ENCODE data around the gene BCLAF1.

Gene BCLAF1

DNA sequence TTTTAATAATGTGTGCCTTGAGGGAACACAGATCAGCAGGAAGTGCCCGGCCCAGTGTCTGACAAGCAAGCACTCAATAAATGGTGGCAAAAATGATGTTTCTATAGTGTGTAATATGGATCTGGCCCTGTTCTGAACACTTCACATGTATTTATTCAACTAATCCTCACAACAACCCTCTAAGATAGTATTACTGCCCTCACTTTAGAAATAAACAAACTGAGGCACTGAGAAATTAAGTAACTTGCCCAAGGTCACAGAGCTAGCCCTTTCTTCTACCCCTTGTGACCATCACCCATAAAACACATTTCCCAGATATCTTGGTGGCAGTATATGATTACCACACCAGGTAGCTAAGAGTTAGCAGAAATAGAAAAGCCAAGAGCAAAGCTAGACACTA lies 26.7 kb downstream of the BCLAF1 start:
- H4K8ac ChIP-seq (ENCODE audit: low read depth, low read length), result no peak overlapping the region
- H3K79me1 ChIP-seq (ENCODE audit: low read depth, low read length), result no peaks in the 10 kb centered on the region
- H3K14ac ChIP-seq (ENCODE audit: low read length), result no peak overlapping the region
- H3K27me3 ChIP-seq (ENCODE audit: control insufficient read depth in 3 of 3, insufficient read depth in 3 of 3, low read depth in 1 of 3, low read length in 3 of 3), result no peaks in the 10 kb centered on the region
- no peak overlapping the region for H3K27ac ChIP-seq (replicated peaks; ENCODE audit: low read length)
- no peak overlapping the region for H2BK5ac ChIP-seq (ENCODE audit: low read length)
- no peak overlapping the region for H3K4me3 ChIP-seq (ENCODE audit: low read length in 2 of 2)
- H2AK5ac ChIP-seq (ENCODE audit: low read depth, low read length), result no peak overlapping the region
- no peak overlapping the region for H3K9ac ChIP-seq (ENCODE audit: low read depth, low read length, poor library complexity)
- H2AFZ ChIP-seq (ENCODE audit: low read length), result no peak overlapping the region
- no peak overlapping the region for H3K4me2 ChIP-seq (ENCODE audit: insufficient read depth, low read length, poor library complexity, severe bottlenecking)
- H3K36me3 ChIP-seq (replicated peaks in 1 of 2; ENCODE audit: control insufficient read depth in 2 of 2, insufficient read depth in 2 of 2, low read length in 2 of 2), result peaks cover 10 to 100% of the 10 kb centered on the region in 2 donors
- H3K9me3 ChIP-seq (replicated peaks in 1 of 2; ENCODE audit: control insufficient read depth in 2 of 2, insufficient read depth in 1 of 2, low read depth in 1 of 2, low read length in 2 of 2), result no peaks in the 10 kb centered on the region
- DNase-seq (ENCODE audit: low spot score), result no peak
- H2BK120ac ChIP-seq (ENCODE audit: low read depth, low read length), result no peak overlapping the region
- H3K18ac ChIP-seq (ENCODE audit: low read length), result no peak overlapping the region
- no peak overlapping the region for H4K91ac ChIP-seq (ENCODE audit: low read depth, low read length, poor library complexity)
- H2BK15ac ChIP-seq (ENCODE audit: low read length), result no peak overlapping the region
- H3K23ac ChIP-seq (ENCODE audit: low read depth, low read length, poor library complexity), result no peak overlapping the region
- H2BK12ac ChIP-seq (ENCODE audit: low read length), result no peak overlapping the region
- no peaks in the 10 kb centered on the region for H3K4me1 ChIP-seq (ENCODE audit: control insufficient read depth in 2 of 2, insufficient read depth in 1 of 2, low read depth in 1 of 2, low read length in 2 of 2)
- no CpG with 5 or more reads among the region's 1 CpG for WGBS, 2 donors (ENCODE audit: extremely low coverage in 2 of 2, insufficient read length in 2 of 2, insufficient replicate concordance in 1 of 2)
- H3K4ac ChIP-seq (ENCODE audit: low read length), result no peak overlapping the region

DNA sequence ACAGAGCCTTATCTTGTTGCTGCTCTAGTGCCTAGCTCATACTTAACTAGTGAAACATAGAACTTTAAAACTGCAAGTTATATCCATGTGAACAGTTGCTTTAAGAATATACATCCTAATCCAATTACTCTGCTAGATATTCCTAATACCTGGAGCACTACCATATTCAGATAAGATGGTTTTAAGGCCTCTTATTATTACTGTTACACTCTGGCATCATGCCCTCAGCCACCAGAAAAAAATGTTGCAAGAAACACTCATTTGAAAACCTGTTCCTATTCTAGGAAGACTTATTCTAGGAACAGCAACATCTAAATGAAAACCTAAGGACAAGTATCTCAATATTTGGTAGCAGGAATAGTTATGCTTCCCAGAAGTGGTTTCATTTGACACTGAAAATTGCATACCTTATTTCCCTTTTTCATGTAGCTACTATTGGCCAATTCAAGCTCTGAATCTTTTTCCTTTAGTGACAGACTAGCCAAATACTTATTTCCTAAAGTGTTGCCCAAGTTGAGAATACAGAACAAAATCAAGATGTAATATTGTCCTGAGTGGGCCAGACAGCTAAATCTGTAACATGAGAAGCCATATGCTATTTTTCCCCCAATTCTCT lies 34.7 kb downstream of the BCLAF1 start:
- no peak for DNase-seq (ENCODE audit: low spot score)
- no peak overlapping the region for H3K4me2 ChIP-seq (ENCODE audit: insufficient read depth, low read length, poor library complexity, severe bottlenecking)
- no peak overlapping the region for H3K18ac ChIP-seq (ENCODE audit: low read length)
- H3K27me3 ChIP-seq (ENCODE audit: control insufficient read depth in 3 of 3, insufficient read depth in 3 of 3, low read depth in 1 of 3, low read length in 3 of 3), result no peaks in the 10 kb centered on the region
- no peak overlapping the region for H2BK5ac ChIP-seq (ENCODE audit: low read length)
- H2AFZ ChIP-seq (ENCODE audit: low read length), result no peak overlapping the region
- H3K27ac ChIP-seq (replicated peaks; ENCODE audit: low read length), result no peak overlapping the region
- no peak overlapping the region for H3K23ac ChIP-seq (ENCODE audit: low read depth, low read length, poor library complexity)
- H3K4me3 ChIP-seq (ENCODE audit: low read length in 2 of 2), result no peak overlapping the region
- no peak overlapping the region for H2AK5ac ChIP-seq (ENCODE audit: low read depth, low read length)
- no peak overlapping the region for H3K9ac ChIP-seq (ENCODE audit: low read depth, low read length, poor library complexity)
- H2BK12ac ChIP-seq (ENCODE audit: low read length), result no peak overlapping the region
- no peak overlapping the region for H4K8ac ChIP-seq (ENCODE audit: low read depth, low read length)
- H4K91ac ChIP-seq (ENCODE audit: low read depth, low read length, poor library complexity), result no peak overlapping the region
- no peak overlapping the region for H2BK120ac ChIP-seq (ENCODE audit: low read depth, low read length)
- no peak overlapping the region for H3K14ac ChIP-seq (ENCODE audit: low read length)
- no peaks in the 10 kb centered on the region for H3K4me1 ChIP-seq (ENCODE audit: control insufficient read depth in 2 of 2, insufficient read depth in 1 of 2, low read depth in 1 of 2, low read length in 2 of 2)
- no peaks in the 10 kb centered on the region for H3K79me1 ChIP-seq (ENCODE audit: low read depth, low read length)
- no peak overlapping the region for H3K4ac ChIP-seq (ENCODE audit: low read length)
- no peak overlapping the region for H2BK15ac ChIP-seq (ENCODE audit: low read length)
- H3K9me3 ChIP-seq (replicated peaks in 1 of 2; ENCODE audit: control insufficient read depth in 2 of 2, insufficient read depth in 1 of 2, low read depth in 1 of 2, low read length in 2 of 2), result no peaks in the 10 kb centered on the region
- peaks cover 0 to 38% of the 10 kb centered on the region in 2 donors for H3K36me3 ChIP-seq (replicated peaks in 1 of 2; ENCODE audit: control insufficient read depth in 2 of 2, insufficient read depth in 2 of 2, low read length in 2 of 2)

DNA sequence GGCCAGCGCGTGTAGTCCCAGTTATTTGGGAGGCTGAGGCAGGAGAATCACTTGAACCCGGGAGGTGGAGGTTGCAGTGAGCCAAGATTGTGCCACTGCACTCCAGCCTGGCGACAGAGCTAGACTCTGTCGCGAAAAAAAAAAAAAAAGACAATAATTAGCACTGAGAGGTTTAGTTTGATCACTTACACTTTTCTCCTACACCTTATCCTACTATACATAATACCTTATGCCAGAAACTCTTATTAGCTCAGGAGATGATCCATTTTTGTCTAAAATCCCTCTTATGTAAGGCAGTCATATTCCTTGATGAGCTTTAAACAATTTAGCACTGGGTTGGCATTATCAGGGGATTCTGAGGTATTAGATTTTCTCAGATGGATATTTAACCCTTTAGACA lies 35.9 kb downstream of the BCLAF1 start:
- H2AK5ac ChIP-seq (ENCODE audit: low read depth, low read length), result no peak overlapping the region
- no peak overlapping the region for H3K4me3 ChIP-seq (ENCODE audit: low read length in 2 of 2)
- H2BK120ac ChIP-seq (ENCODE audit: low read depth, low read length), result no peak overlapping the region
- DNase-seq (ENCODE audit: low spot score), result no peak
- H3K27me3 ChIP-seq (ENCODE audit: control insufficient read depth in 3 of 3, insufficient read depth in 3 of 3, low read depth in 1 of 3, low read length in 3 of 3), result no peaks in the 10 kb centered on the region
- H3K4me1 ChIP-seq (ENCODE audit: control insufficient read depth in 2 of 2, insufficient read depth in 1 of 2, low read depth in 1 of 2, low read length in 2 of 2), result peaks cover 0 to 2% of the 10 kb centered on the region in 2 donors
- WGBS, 2 donors (ENCODE audit: extremely low coverage in 2 of 2, insufficient read length in 2 of 2, insufficient replicate concordance in 1 of 2), result no CpG with 5 or more reads among the region's 6 CpGs
- H3K9ac ChIP-seq (ENCODE audit: low read depth, low read length, poor library complexity), result no peak overlapping the region
- H4K91ac ChIP-seq (ENCODE audit: low read depth, low read length, poor library complexity), result no peak overlapping the region
- no peak overlapping the region for H4K8ac ChIP-seq (ENCODE audit: low read depth, low read length)
- H2BK15ac ChIP-seq (ENCODE audit: low read length), result no peak overlapping the region
- no peak overlapping the region for H3K18ac ChIP-seq (ENCODE audit: low read length)
- no peaks in the 10 kb centered on the region for H3K79me1 ChIP-seq (ENCODE audit: low read depth, low read length)
- H2BK5ac ChIP-seq (ENCODE audit: low read length), result no peak overlapping the region
- no peaks in the 10 kb centered on the region for H3K9me3 ChIP-seq (replicated peaks in 1 of 2; ENCODE audit: control insufficient read depth in 2 of 2, insufficient read depth in 1 of 2, low read depth in 1 of 2, low read length in 2 of 2)
- H3K4me2 ChIP-seq (ENCODE audit: insufficient read depth, low read length, poor library complexity, severe bottlenecking), result no peak overlapping the region
- peaks cover 0 to 25% of the 10 kb centered on the region in 2 donors for H3K36me3 ChIP-seq (replicated peaks in 1 of 2; ENCODE audit: control insufficient read depth in 2 of 2, insufficient read depth in 2 of 2, low read length in 2 of 2)
- H2BK12ac ChIP-seq (ENCODE audit: low read length), result no peak overlapping the region
- H3K23ac ChIP-seq (ENCODE audit: low read depth, low read length, poor library complexity), result no peak overlapping the region
- H2AFZ ChIP-seq (ENCODE audit: low read length), result no peak overlapping the region
- H3K14ac ChIP-seq (ENCODE audit: low read length), result no peak overlapping the region
- no peak overlapping the region for H3K4ac ChIP-seq (ENCODE audit: low read length)
- no peak overlapping the region for H3K27ac ChIP-seq (replicated peaks; ENCODE audit: low read length)

DNA sequence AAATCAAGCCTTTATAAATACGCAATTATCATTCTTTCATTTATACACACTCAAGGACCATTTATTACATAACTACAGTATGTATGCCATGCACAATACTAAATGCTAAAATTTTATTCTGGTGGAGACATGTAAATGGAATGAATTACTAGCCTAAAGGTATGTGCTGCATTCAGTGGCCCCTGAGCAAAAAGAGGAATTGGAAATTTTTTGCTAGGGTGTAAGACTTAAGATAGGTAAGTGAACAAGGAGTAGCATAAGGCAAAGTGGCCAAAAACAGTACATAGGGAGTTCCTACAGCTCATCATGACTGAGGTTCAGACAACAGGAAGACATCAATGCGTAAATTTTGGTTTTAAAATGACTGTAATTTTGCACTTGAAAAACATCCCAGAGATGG lies 37.2 kb downstream of the BCLAF1 start:
- Histone ChIP-seq H3K4me3 (ENCODE audit: low read length in 2 of 2) (no peak overlapping the region), H3K79me1 (ENCODE audit: low read depth, low read length) (no peaks in the 10 kb centered on the region), H3K4me2 (ENCODE audit: insufficient read depth, low read length, poor library complexity, severe bottlenecking) (no peak overlapping the region), H3K23ac (ENCODE audit: low read depth, low read length, poor library complexity) (no peak overlapping the region), H3K27ac (replicated peaks; ENCODE audit: low read length) (no peak overlapping the region), H2AK5ac (ENCODE audit: low read depth, low read length) (no peak overlapping the region), H2BK15ac (ENCODE audit: low read length) (no peak overlapping the region), H4K91ac (ENCODE audit: low read depth, low read length, poor library complexity) (no peak overlapping the region), H3K9ac (ENCODE audit: low read depth, low read length, poor library complexity) (no peak overlapping the region), H2AFZ (ENCODE audit: low read length) (no peak overlapping the region), H3K4ac (ENCODE audit: low read length) (no peak overlapping the region), H3K27me3 (ENCODE audit: control insufficient read depth in 3 of 3, insufficient read depth in 3 of 3, low read depth in 1 of 3, low read length in 3 of 3) (no peaks in the 10 kb centered on the region), H4K8ac (ENCODE audit: low read depth, low read length) (no peak overlapping the region), H2BK120ac (ENCODE audit: low read depth, low read length) (no peak overlapping the region), H3K36me3 (replicated peaks in 1 of 2; ENCODE audit: control insufficient read depth in 2 of 2, insufficient read depth in 2 of 2, low read length in 2 of 2) (peaks cover 0 to 13% of the 10 kb centered on the region in 2 donors), H2BK5ac (ENCODE audit: low read length) (no peak overlapping the region), H3K18ac (ENCODE audit: low read length) (no peak overlapping the region), H3K9me3 (replicated peaks in 1 of 2; ENCODE audit: control insufficient read depth in 2 of 2, insufficient read depth in 1 of 2, low read depth in 1 of 2, low read length in 2 of 2) (no peaks in the 10 kb centered on the region), H3K14ac (ENCODE audit: low read length) (no peak overlapping the region), H3K4me1 (ENCODE audit: control insufficient read depth in 2 of 2, insufficient read depth in 1 of 2, low read depth in 1 of 2, low read length in 2 of 2) (peaks cover 0 to 2% of the 10 kb centered on the region in 2 donors), H2BK12ac (ENCODE audit: low read length) (no peak overlapping the region)
- 100% methylated on average over 1 of the region's 2 CpGs; no CpG with 5 or more reads in 1 of the 2 donors for WGBS, 2 donors (ENCODE audit: extremely low coverage in 2 of 2, insufficient read length in 2 of 2, insufficient replicate concordance in 1 of 2)
- DNase-seq (ENCODE audit: low spot score), result no peak

All from neuronal stem cell (in vitro differentiated cells).